Measurements from ENCODE around the gene SERAC1.
A peak's percentile ranks its signal among the peaks of the same experiment; 100 is the strongest.

Gene SERAC1

DNA sequence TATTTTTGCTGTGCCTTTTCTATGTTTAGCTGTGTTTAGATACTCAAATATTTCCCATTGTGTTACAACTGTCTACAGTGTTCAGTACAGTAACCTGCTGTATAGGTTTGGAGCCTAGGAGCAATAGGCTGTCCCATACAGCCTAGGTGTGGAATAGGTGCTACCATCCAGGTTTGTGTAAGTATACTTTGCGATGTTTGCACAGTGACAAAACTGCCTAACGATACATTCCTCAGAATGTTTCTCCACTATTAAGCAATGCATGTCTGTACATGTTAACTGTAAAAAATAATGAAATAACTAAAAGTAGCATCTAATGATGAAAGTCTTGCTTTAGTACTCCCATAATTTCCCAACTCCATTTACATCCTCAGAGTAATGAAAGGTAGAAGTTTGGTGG, 46.0 kb downstream of the SERAC1 start:
- no peak for DNase-seq

DNA sequence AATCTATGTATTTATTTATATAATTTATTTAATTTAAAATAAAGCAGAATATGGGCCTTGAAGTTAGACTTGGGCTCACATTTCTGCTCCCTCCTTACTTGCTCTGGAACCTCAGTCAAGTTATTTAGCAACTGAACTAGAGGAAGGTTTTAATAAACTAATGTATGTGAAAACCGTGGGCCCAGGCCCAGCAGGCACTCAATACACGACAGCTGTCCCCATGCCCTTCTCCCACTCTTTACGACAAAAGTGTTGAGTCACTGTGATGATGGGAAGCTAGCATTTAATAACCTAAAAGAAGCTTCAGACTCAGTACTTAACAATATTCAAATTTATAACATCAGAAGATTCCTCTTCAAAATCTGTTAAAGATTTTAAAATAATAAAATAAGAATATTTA, 46.7 kb downstream of the SERAC1 start:
- no peak for DNase-seq

DNA sequence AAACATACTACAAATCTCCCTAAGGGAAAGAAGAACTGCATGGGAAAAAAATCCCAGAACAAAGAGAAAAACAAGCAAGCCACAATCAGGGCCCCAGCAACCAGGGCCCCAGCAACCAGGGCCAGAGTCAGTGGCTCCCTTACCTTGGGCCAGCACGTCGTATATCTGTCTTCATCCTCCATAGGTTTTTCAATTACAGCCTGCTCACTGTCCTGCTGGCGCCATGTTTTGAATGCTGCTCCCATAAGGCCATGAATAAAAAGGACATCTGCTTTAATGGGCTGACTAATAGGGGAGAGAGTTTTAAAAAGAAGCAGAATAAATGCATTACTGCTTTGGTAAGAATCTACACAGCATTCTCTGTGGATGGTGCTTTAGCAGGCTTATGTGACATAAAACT, 49.2 kb downstream of the SERAC1 start:
- DNase-seq: no peak

DNA sequence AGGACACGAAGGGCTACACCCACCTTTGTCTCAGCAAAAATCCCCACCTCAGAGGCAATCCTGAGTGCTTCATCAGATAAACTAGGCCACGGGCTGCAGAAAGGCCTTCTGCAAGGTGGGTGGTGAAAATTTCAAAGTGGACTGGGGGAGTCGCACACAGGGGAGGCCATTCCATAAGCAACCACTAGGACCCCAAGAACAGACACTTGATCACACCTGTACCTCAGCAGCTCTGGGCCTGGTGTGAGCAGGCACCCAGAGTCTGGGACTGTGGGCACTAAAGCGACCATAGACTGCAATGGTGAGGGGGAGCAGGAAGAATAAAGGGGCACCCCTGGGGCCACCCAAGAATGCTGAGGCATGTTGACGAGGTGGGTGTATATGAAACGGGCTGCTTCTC, 52.6 kb downstream of the SERAC1 start:
- no peak for DNase-seq

DNA sequence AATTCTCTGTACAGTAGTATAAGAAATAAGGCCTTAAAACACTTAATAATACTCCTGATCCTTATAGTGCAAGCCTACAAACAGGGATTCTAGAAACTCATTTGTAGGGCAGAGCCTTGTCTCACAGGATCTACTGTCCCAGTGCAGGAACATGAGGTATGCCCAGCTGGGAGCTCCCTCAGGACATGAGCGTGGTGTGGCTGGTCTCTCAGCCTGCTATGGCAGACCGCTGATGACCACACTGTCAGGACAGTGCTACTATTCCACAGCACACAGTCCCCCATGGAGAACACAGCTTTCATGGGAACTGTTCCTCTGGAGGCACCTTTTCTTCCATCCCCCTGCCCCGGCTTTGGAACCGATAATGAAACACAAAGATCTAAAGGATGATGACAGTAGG, 53.0 kb downstream of the SERAC1 start:
- no peak for DNase-seq

DNA sequence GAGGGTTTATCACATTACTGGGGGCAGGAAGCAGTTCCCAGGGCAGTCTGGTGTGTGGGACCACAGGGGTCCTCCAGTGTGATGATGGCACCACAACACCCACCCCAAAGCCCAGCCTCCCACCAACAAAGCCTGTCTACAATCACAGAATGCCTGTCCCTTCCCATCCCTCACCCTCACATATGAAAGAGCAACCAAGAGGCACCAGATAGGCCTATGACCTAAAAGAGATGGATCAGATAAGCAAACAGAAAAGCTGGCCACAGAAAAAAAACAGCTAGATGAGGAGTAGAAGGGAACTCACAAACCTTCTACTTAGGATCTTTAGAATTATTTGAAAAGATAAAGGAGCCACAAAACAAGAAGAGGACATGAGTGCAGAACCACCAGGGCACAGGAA, 54.3 kb downstream of the SERAC1 start:
- DNase-seq: no peak

DNA sequence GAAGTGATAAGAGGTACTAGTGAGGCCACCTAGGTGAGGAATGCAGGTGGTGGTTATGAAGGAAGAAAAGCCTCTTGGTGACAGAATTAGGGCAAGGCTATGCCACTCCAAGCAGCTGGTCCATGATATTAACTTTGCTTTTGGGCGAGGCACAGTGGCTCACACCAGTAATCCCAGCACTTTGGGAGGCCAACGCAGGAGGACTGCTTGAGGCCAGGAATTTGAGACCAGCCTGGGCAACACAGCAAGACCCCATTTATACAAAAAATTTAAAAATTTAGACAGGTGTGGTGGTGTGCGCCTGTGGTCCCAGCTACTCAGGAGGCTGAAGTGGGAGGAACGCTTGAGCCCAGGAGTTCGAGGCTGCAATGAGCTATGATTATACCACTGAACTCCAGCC, 56.1 kb downstream of the SERAC1 start:
- DNase-seq: no peak

DNA sequence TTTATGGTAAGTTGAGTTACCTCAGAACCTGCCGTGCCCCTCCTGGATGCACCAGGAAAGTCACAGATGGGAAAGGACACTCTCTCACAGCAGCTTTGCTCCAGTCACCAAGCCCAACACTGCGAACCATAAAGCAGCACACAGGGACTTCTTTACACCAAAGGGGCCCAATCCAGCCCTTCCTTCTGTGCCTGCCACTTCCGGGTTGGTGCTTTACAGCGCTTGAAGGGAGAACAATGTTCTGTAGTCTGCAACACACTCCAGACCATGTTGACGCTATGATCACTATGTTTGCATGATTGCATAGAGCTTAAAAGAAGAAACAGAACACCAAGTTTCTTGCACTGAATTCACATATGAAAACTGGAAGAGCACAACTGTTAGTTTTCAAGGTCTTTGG, 57.1 kb downstream of the SERAC1 start:
- peak in 5 of 51 donors; percentile 5 to 17 (median 9) for DNase-seq

DNA sequence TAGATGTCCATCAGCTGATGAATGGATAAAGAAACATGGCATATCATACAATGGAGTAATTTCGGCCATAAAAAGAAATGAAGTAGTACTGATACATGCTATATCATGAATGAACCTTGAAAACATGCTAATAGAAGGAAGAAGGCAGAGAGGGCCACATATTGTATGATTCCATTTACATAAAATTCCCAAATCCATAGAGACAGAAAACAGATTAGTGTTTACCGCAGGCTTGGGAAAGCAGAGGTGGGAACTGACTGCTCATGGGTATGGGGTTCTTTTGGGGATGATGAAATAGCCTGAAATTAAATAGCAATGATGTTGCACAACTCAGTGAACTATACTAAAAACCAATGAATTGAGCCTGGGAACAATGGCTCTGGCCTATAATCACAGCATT, 58.3 kb downstream of the SERAC1 start:
- no peak for DNase-seq

DNA sequence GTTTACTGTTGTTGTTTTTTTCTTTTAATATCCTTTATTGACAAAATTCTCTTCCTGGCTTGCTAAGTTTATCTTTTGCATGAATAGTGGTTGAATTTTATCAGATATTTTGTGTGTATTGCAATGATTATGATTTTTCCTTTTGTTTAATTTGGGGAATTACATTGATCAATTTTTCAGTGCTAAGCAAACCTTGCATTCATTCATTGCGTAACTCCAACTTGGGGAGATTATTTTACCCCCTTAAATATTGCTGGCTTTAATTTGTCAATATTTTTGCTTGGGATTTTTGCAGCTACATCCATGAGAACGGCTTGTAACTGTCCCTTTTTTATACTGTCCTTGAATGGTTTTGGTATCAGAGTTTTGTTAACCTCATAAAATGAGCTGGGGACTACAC, 63.4 kb downstream of the SERAC1 start:
- DNase-seq: no peak

DNA sequence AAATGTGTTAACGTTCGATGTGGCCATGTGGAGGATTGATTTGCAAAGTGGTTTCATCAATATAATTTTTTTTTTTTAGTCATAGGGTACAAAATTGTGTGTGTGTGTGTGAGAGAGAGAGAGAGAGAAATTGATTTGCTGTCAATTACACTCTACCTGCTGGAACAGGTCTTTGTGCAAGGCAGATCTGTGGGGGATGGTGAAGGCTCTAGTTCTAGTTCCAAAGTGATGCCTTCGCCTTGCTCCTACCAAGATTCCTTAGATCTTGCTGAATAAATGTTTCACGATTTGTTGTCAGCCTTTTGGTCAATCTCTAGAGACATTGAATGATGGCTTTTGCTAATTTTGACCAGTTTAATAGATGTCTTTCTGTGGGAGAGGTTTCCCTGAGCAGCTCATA, 64.8 kb downstream of the SERAC1 start:
- no peak for DNase-seq

DNA sequence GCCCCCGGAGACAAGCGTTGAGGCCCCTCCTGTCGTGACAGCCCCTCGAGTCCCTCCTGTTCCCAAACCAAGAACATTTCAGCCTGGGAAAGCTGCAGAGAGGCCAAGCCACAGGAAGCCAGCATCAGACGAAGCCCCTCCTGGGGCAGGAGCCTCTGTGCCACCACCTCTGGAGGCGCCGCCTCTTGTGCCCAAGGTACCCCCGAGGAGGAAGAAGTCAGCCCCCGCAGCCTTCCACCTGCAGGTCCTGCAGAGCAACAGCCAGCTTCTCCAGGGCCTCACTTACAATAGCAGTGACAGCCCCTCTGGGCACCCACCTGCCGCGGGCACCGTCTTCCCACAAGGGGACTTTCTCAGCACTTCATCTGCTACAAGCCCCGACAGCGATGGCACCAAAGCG, 72.4 kb downstream of the SERAC1 start:
- DNase-seq: no peak

DNA sequence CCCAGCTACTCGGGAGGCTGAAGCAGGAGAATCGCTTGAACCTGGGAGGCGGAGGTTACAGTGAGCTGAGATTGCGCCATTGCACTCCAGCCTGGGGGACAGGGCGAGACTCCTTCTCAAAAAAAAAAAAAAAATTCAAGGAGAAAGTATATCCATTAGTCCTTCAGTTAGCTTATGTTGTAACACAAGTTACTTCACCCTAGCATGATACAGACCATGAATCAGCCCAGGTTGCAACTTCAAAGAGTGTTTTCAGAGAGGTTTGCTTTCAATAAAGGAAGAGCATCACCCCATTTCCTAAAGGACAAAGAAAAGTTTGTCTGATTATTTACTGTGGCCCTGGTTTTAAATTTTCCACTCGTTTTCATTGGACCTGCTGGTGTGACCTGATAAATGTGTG, 73.0 kb downstream of the SERAC1 start:
- no peak for DNase-seq

DNA sequence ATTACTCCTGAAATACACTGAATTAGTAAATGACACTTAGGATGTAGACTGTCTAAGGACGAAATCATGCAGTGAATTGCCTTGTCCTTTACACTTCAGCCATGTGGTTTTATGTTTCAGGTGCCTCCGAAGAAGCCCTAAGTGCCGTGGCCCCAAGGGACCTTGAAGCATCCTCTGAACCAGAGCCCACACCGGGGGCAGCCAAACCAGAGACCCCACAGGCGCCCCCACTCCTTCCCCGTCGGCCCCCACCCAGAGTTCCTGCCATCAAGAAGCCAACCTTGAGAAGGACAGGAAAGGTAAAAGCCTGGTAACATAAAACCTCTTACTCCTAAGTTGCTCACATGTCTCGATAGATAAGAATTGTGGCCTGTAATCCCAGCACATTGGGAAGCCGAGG, 75.3 kb downstream of the SERAC1 start:
- no peak for DNase-seq

DNA sequence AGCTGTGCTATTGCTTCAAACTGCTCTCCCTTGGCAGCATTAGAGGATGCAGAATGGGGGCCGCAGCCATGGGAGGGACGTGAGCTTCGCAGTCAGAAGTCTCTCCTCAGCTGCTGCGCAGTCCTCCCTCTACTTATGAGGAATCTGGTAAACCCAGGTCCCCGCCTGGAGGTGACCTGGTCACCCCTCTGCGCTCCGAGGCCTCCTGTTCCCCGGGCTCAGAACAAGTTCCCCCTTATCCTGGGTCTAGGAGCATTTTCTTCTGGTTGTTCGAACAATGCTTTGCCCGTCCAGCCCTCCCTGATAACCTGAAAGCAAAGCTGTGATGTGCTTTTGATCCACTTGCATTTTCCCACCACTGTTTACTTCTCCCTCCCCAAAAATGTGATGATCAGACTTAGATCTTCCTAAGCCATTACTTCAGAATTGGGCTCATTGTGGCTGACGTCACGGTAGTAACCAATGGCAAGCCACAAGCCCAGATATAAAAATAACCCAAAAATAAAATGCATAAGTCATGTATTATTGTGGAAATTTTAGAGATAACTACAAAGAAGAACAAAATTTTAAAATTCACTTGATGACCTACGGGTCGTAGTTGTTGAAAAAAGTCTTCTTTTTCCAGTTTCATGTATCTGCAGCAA, 80.7 kb downstream of the SERAC1 start:
- no peak for DNase-seq

DNA sequence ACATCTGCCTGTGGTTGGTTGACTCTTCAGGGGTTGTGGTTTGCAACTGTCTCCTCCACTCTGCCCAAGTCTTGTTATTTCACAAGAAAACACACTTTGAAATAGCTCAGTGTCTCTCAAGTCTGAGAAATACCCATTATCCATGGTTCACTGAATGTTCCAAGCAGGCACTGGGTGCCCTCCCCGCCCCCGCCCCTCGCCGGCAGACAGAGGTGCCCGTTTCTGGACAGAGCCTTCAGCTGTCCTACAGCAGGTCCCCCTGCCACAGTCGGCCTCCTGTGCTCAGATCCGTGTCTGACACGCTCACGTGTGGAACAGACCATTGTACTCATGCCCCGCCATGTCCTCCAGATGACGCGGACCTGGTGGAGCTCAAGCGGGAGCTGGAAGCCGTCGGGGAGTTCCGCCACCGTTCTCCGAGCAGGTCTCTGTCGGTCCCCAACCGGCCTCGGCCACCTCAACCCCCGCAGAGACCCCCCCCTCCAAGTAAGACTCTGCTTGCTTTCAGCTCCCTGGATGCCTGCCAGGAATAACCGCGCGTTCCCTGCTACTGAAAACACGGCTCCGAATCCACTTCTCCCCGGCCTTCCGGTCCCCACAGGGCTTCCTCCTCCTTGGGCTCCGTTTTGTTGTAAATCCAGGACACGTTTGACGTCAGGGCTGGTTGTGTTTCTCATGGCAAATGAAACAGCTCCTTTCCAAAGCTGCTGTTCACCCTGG, 81.4 kb downstream of the SERAC1 start:
- peak in 28 of 51 donors; percentile 16 to 73 (median 39) for DNase-seq

DNA sequence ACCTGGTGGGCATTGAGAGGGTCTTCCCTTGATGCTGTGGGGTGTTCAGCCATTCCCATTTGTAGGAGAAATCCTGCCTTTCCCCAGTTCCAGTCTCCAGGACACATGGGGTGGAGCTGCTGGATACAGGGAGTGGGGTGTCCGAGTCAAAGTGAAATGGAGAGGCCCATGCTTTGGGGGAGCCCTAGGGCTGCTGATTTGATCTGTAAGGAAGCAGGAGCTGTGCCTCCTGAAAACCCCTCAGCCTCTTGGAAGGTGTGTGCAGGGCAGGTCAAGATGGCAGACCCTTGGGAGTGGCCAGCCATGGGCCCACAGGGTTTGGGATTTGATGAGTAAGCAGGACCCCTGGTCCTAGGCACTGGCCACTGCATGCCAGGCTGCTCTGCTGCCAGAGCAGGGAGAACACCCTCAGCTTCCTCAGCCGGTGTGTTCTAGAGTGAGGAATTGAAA, 82.0 kb downstream of the SERAC1 start:
- no peak for DNase-seq

DNA sequence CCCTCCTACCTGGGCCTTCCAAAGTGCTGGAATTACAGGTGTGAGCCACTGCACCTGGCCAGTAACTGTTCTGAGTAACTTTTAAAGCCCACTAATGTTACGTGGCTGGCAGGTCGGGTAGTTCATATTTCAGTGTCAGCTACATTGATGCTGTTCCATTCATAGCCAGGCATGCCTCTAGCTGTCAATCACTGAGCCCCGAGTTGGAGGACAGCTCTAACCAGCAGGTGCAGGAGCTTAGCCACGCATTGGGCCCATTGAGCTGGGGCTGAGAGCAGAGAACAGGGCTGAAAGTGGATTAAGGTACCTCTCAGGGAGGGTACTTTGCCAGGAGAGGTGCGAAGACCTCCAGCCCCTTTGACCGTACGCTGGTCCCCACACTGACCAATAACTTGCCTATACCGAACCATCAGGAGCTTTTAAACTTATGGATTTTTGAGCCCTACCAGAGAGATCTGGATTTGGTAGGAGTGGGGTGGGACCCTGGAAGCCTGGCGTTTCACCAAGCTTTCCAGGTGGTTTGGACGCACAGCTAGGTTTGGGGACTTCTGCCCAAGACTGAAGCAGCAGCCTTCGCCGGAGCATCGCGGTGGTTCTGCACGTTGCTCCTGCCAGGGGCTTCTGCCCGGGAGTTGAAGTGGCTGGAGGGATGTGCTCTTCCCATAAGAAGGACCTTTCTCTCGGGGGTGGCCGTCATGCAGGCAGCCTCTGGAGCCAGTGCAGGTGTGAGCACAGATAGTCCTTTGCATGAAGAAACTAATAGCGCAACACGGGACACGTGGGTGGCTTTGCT, 82.6 kb downstream of the SERAC1 start:
- DNase-seq: no peak

DNA sequence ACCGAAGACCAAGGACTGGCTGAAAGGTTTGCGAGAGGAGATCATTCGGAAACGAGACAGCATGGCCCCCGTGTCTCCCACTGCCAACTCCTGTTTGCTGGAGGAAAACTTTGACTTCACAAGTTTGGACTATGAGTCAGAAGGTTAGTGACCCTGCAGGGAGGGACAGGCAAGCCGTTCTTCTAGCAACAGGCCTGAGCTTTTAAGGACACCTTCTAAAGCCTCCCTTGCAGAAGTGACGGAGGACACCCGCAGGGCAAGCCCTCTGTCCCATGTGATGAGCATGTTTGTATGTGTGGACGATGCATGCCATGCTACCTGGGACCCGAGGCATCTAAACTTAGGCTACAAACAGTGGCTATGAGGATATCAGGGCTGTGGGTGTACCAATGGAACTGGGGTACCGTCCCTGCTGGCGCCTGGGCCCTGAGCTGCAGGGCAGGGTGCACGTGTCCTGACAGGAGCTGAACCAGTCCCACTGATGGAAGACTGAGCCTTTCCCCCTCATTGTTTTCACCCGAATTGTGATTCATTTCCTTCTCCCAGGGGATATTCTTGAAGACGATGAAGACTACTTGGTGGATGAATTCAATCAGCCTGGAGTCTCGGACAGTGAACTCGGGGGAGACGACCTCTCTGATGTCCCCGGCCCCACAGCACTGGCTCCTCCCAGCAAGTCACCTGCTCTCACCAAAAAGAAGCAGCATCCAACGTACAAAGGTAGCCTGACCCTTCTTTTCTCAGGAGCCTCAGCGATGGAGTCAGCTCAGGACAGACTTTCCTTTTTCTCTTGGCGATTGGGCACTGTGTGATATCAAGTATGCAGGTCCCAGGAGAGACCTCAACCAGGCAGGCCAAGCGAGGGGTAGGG, 84.4 kb downstream of the SERAC1 start:
- DNase-seq: no peak

DNA sequence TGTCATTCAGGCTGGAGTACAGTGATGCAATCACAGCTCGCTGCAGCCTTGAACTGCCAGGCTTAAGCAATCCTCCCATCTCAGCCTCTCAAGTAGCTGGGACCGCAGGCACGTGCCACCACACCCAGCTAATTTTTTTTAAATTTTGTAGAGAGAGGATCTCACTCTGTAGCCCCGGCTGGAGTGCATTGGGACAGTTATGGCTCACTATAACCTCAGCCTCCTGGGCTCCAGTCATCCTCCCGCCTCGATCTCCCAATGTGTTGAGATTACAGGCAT, 86.5 kb downstream of the SERAC1 start:
- DNase-seq: no peak

DNA sequence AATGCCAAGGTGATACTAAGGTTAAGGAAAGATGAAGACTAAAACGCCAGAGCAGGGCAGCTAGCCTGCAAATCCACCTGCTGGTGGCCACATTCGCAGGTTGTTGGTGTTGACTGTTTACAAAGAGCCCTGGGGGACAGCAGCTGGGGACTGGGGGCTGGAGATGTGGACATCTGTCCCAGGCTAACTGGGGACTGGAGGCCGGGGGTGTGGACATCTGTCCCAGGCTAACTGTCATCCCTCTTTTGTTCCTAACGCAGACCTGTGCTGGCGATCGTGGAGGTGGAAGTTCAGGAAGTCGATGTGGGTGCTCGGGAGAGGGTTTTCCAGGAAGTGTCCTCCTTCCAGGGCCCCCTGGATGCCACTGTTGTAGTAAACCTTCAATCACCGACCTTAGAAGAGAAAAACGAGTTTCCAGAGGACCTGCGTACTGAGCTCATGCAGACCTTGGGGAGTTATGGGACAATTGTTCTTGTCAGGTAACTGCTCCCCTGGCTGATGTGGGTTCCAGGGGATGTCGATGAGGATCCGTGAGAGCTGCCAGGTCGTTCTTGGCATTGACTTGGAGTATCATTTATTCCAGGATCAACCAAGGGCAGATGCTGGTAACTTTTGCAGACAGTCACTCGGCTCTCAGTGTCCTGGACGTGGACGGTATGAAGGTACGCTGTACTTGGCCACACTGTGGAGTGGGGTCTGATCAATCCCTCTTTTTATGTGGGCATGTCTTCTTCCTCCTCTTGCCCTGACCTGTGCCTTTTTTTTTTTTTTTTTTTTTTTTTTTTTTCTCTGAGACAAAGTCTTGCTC, 87.0 kb downstream of the SERAC1 start:
- no peak for DNase-seq

Measured in hypothalamus (tissue), 51 donors.